Stimulated activated CD8-positive, alpha-beta memory T cell treated with anti-CD3 and anti-CD28 coated beads, Interleukin-7, amount 100 ng/mL, for 24 hours (primary cell): Measurements from ENCODE around the gene KCNMB2.
"Not testable (repeated sequence)": the region's sequence is repeated elsewhere in the genome, so short reads cannot be mapped to it uniquely, and the experiment has no call there.

Source experiments
- DNase-seq: peaks from one replicate; pipeline ENCODE4 v3.0.0-alpha.2; 2020; ENCODE audit warnings: low read depth

Gene KCNMB2

GRCh38 chr3:178536211-178537079, at the start of gene KCNMB2:
TSS of gene KCNMB2 (plus strand) at chr3:178536436.
- DNase-seq, result no peak

- no peak for DNase-seq
Measured at GRCh38 chr3:178486903-178487302, 49.3 kb upstream of the KCNMB2 start.

- DNase-seq, result no peak
Measured at GRCh38 chr3:178487752-178488151, 48.5 kb upstream of the KCNMB2 start.

- DNase-seq, result no peak
Measured at GRCh38 chr3:178491751-178492150, 44.5 kb upstream of the KCNMB2 start.

GRCh38 chr3:178492491-178492890, 43.7 kb upstream of the KCNMB2 start:
- DNase-seq, result no peak

- no peak for DNase-seq
Measured at GRCh38 chr3:178494386-178494785, 41.9 kb upstream of the KCNMB2 start.

GRCh38 chr3:178496911-178497310, 39.3 kb upstream of the KCNMB2 start:
- no peak for DNase-seq

- no peak for DNase-seq
Measured at GRCh38 chr3:178498871-178499270, 37.4 kb upstream of the KCNMB2 start.

- no peak for DNase-seq
Measured at GRCh38 chr3:178500631-178501030, 35.6 kb upstream of the KCNMB2 start.

GRCh38 chr3:178504128-178504527, 32.1 kb upstream of the KCNMB2 start:
- no peak for DNase-seq

- no peak for DNase-seq
Measured at GRCh38 chr3:178505832-178506231, 30.4 kb upstream of the KCNMB2 start.

GRCh38 chr3:178507507-178508442, 28.5 kb upstream of the KCNMB2 start:
- DNase-seq, result no peak

- DNase-seq, result no peak
Measured at GRCh38 chr3:178508443-178508825, 27.8 kb upstream of the KCNMB2 start.

GRCh38 chr3:178510496-178510895, 25.7 kb upstream of the KCNMB2 start:
- DNase-seq, result no peak

- DNase-seq, result no peak
Measured at GRCh38 chr3:178512647-178513046, 23.6 kb upstream of the KCNMB2 start.

GRCh38 chr3:178513546-178514380, 22.5 kb upstream of the KCNMB2 start:
- no peak for DNase-seq

- DNase-seq, result no peak
Measured at GRCh38 chr3:178514401-178514800, 21.8 kb upstream of the KCNMB2 start.

GRCh38 chr3:178515076-178515744, 21.0 kb upstream of the KCNMB2 start:
- not testable (repeated sequence) for DNase-seq

- no peak for DNase-seq
Measured at GRCh38 chr3:178517665-178518334, 18.4 kb upstream of the KCNMB2 start.

- no peak for DNase-seq
Measured at GRCh38 chr3:178518660-178519396, 17.4 kb upstream of the KCNMB2 start.
